Measurements from ENCODE around the gene TXN2. TPM values are rescaled to one million over a fixed set of nuclear protein-coding genes. Genes with fewer than 3 reads are reported as not detected.

The TXN2 gene
- total and polyA plus RNA-seq, 2 experiments from 2014 or later: 23.0 to 50.3 TPM

- TF ChIP-seq EZH2 (IDR thresholded peaks at IDR 0.05; ENCODE audit: low read depth, unreplicated experiment) (no peak), POLR2AphosphoS5 (IDR thresholded peaks at IDR 0.05; ENCODE audit: low read depth) (no peak), STAT1 (IDR thresholded peaks at IDR 0.05; ENCODE audit: unreplicated experiment) (no peak), CREB1 (CRISPR knock-in tag; IDR thresholded peaks at IDR 0.05; ENCODE audit: low read depth) (no peak), ZNF462 (CRISPR knock-in tag; IDR thresholded peaks at IDR 0.05) (no peak)
Observed at GRCh38 chr22:36422287-36423014, 59.0 kb downstream of the TXN2 start (continued).

- H2AFZ ChIP-seq: peak overlapping the region; percentile 59; the same call in 1 of the 2 replicates
- DNase-seq (ENCODE audit: low spot score): no peak
- no peaks in the 10 kb centered on the region for H3K36me3 ChIP-seq (ENCODE audit: insufficient read depth)
- no peaks in the 10 kb centered on the region for H4K20me1 ChIP-seq (replicated peaks; ENCODE audit: insufficient read depth)
- no peak overlapping the region for H3K27ac Mint-ChIP-seq
- ATAC-seq: no peak
- H3K4me1 ChIP-seq (ENCODE audit: insufficient read depth): 0 out of 2 replicates have a peak, but pooled peaks cover 3% of the 10 kb centered on the region
- peaks cover 6% of the 10 kb centered on the region for H3K4me1 Mint-ChIP-seq
- H3K27me3 Mint-ChIP-seq (ENCODE audit: insufficient read depth, low read depth, poor library complexity): peaks cover 7% of the 10 kb centered on the region
- H3K9me2 ChIP-seq (ENCODE audit: insufficient read depth): no peaks in the 10 kb centered on the region
- no peaks in the 10 kb centered on the region for H3K79me2 ChIP-seq (replicated peaks; ENCODE audit: insufficient read depth)
- H3F3A ChIP-seq (replicated peaks; ENCODE audit: low read depth): no peaks in the 10 kb centered on the region
- H3K27me3 ChIP-seq (ENCODE audit: insufficient read depth): no peaks in the 10 kb centered on the region
- H3K9me3 Mint-ChIP-seq: no peaks in the 10 kb centered on the region
- H3K27ac ChIP-seq (ENCODE audit: low read depth): no peak overlapping the region
- H3K36me3 Mint-ChIP-seq (ENCODE audit: low read depth): no peaks in the 10 kb centered on the region
- H3K4me3 Mint-ChIP-seq: no peak overlapping the region
- H3K4me3 ChIP-seq: no peak overlapping the region
- H3K4me2 ChIP-seq: no peak overlapping the region
- TF ChIP-seq ZNF114 (CRISPR knock-in tag; IDR thresholded peaks at IDR 0.05) (no peak), JUNB (IDR thresholded peaks at IDR 0.05; ENCODE audit: unreplicated experiment) (no peak), NANOG (IDR thresholded peaks at IDR 0.05; ENCODE audit: borderline replicate concordance) (no peak), POLR2AphosphoS5 (IDR thresholded peaks at IDR 0.05; ENCODE audit: low read depth) (no peak), STAT1 (IDR thresholded peaks at IDR 0.05; ENCODE audit: unreplicated experiment) (no peak), REST (IDR thresholded peaks at IDR 0.05; ENCODE audit: unreplicated experiment) (no peak), EZH2 (IDR thresholded peaks at IDR 0.05; ENCODE audit: low read depth, unreplicated experiment) (no peak), EZH2phosphoT487 (IDR thresholded peaks at IDR 0.05; ENCODE audit: unreplicated experiment) (no peak), CTCF (conservative IDR thresholded peaks at IDR 0.05; ENCODE audit: low read depth in 2 of 2) (no peak)
Observed at GRCh38 chr22:36419912-36420882, 61.2 kb downstream of the TXN2 start.

Data from GM23338 (cell line).